ENCODE results near the gene FGF10.

DNA sequence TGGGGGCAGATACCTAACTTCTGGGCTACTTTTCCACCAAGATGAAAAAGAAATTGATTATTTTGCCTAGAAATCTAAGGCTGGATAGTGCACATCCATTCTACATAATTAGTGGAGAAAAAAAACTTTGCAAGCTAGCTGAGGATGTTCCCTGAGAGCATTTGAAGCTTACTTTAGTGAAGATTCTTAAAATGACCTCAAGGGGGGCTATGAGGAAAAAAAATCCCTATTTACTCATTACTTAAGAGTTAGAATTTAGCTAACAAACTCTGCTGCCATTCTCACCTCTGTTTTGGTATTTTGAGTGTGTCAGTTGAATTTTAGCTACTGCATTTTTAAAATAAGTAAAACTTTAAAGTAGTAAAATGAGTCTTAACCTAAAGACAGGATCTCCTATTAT lies 9.2 kb upstream of the FGF10 start:
- TF ChIP-seq, protein P1, sequence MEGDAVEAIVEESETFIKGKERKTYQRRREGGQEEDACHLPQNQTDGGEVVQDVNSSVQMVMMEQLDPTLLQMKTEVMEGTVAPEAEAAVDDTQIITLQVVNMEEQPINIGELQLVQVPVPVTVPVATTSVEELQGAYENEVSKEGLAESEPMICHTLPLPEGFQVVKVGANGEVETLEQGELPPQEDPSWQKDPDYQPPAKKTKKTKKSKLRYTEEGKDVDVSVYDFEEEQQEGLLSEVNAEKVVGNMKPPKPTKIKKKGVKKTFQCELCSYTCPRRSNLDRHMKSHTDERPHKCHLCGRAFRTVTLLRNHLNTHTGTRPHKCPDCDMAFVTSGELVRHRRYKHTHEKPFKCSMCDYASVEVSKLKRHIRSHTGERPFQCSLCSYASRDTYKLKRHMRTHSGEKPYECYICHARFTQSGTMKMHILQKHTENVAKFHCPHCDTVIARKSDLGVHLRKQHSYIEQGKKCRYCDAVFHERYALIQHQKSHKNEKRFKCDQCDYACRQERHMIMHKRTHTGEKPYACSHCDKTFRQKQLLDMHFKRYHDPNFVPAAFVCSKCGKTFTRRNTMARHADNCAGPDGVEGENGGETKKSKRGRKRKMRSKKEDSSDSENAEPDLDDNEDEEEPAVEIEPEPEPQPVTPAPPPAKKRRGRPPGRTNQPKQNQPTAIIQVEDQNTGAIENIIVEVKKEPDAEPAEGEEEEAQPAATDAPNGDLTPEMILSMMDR (conservative IDR thresholded peaks at IDR 0.05 in 1 of 2, IDR thresholded peaks at IDR 0.05 in 1 of 2; ENCODE audit: low read depth in 1 of 2, low read length in 2 of 2): no peak
- TF ChIP-seq EZH2 (IDR thresholded peaks at IDR 0.05; ENCODE audit: low read length, missing control alignments): no peak

All from fibroblast of lung (primary cell).